Natural killer cell (primary cell): ENCODE results near the gene AKR7A3. TPM values are rescaled to one million over a fixed set of nuclear protein-coding genes. Genes with fewer than 3 reads are reported as not detected.

Experiments used
- ATAC-seq, 3 donors: fragments of 150-1000 bp in 2 of 3; fragments of 200-7000 bp in 1 of 3; cut with Tn5 transposase; 1 replicate in 1 of 3; 2 replicates in 2 of 3; pipeline ENCODE4 v1.10.0; 2021; ENCODE audit warnings: mild to moderate bottlenecking in 2 of 3, moderate library complexity in 2 of 3
- DNase-seq, 2 donors: peaks; one replicate each; pipeline versions ENCODE4 v3.0.0 to v3.0.0-alpha.2; 2013 to 2021; ENCODE audit warnings: mixed read lengths in 1 of 2
- H3K27ac ChIP-seq: one replicate; pipeline ENCODE4 v1.5.1; 2013; ENCODE audit warnings: mild to moderate bottlenecking, low read length
- H3K27me3 ChIP-seq: one replicate; pipeline ENCODE4 v1.6.1; 2013; ENCODE audit warnings: low read length; ENCODE audit not compliant: control insufficient read depth, insufficient read depth
- H3K36me3 ChIP-seq: one replicate; pipeline ENCODE4 v1.6.1; 2013; ENCODE audit warnings: low read length; ENCODE audit not compliant: control insufficient read depth, insufficient read depth
- H3K4me1 ChIP-seq: one replicate; pipeline ENCODE4 v1.6.1; 2013; ENCODE audit warnings: low read length; ENCODE audit not compliant: control insufficient read depth, insufficient read depth
- H3K4me3 ChIP-seq: one replicate; pipeline ENCODE4 v1.5.1; 2013; ENCODE audit warnings: low read length
- H3K9me3 ChIP-seq: one replicate; pipeline ENCODE4 v1.6.1; 2013; ENCODE audit warnings: low read length; ENCODE audit not compliant: control insufficient read depth, insufficient read depth
- H3K27ac Mint-ChIP-seq, 2 donors: one replicate each; pipeline ENCODE4 v1.8.0; 2022; ENCODE audit warnings: mild to moderate bottlenecking in 2 of 2, mixed read lengths in 2 of 2, moderate library complexity in 1 of 2
- H3K27me3 Mint-ChIP-seq, 2 donors: one replicate each; pipeline ENCODE4 v1.8.0; 2022; ENCODE audit warnings: low read depth in 2 of 2, mixed read lengths in 2 of 2
- H3K36me3 Mint-ChIP-seq: one replicate; pipeline ENCODE4 v1.8.0; 2022; ENCODE audit warnings: mixed read lengths
- H3K4me1 Mint-ChIP-seq, 2 donors: one replicate each; pipeline ENCODE4 v1.8.0; 2022; ENCODE audit warnings: mixed read lengths in 2 of 2
- H3K4me3 Mint-ChIP-seq: one replicate; pipeline ENCODE4 v1.8.0; 2022; ENCODE audit warnings: mild to moderate bottlenecking, moderate library complexity, mixed read lengths
- H3K9me3 Mint-ChIP-seq, 2 donors: one replicate each; pipeline ENCODE4 v1.8.0; 2022; ENCODE audit warnings: mixed read lengths in 2 of 2
- CTCF ChIP-seq: fragments of 200-600 bp; IDR thresholded peaks from one replicate; pipeline ENCODE4 v1.8.0; 2022; ENCODE audit warnings: antibody characterized with exemption
- WGBS: methylation state at CpG from one replicate; pipeline ENCODE4 v1.1.7; 2013; ENCODE audit warnings: missing lambda C conversion rate; ENCODE audit not compliant: insufficient coverage; 5-methylcytosine and 5-hydroxymethylcytosine counted together
- intact Hi-C: fragments of 100-400 bp; cut with micrococcal nuclease; formaldehyde crosslinking; loops from one replicate; pipeline ENCODE4 v1.14.2; 2022
- total RNA-seq, 4 donors: library from RNA; stranded (reverse); fragments of 120-200 nt in 1 of 4; gene quantifications; one replicate each; pipeline versions ENCODE4 v1.2.3 to v1.2.4, GENCODE V29; 2013 to 2022

Gene AKR7A3
- total RNA-seq, 3 donors from 2014 or later (not counting 1 experiment from before 2014, with no cell fraction given): 1.1 to 2.0 (median 1.5) TPM

DNA sequence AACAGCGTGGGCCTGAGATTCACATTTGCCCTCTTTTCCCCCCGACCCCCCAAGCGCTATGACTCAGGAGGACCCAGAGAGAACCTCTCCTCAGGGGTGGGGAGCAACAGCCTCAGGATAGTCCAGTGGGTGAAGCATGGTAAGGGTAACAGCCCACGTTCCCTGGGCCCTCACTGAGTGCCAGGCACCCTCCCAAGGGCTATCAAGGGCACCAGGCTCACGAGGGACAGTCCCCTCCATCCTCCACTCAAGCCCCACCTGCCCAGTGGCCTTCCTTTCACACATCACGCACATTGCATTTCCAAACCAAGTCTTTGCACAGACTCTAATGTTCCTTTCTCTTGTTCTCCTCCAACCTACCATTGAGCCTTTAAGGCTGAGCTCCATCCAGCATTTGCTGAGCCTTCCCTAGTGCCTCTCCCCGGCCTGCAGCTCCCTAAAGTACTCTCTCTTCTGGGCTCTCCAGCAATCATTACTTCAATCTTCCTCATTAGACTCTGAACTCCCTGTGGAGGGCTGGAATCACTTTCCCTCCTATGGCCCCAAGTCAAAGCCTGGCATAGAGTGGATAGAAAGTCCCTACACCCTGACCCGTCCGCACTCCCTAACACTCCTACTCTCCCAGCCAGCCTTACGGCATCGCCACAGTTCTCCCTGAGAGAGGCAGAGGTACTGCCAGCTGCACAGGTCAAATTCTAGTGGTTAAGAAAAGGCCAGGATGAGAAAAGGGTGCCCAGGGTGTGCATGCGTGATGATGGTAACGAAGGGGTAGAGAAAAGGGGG, 22.3 kb upstream of the AKR7A3 start:
- Mint-ChIP-seq H3K27me3 (no peaks in the 10 kb centered on the region), H3K27ac (peak overlapping the region; percentile 0 to 78), H3K36me3 (peaks cover 7% of the 10 kb centered on the region), H3K4me3 (peak overlapping the region; percentile 87), H3K9me3 (no peaks in the 10 kb centered on the region), H3K4me1 (peaks cover 31 to 39% of the 10 kb centered on the region in 2 donors)
- intact Hi-C loops: loop anchor here (10.0 kb wide), 1 partner anchor 174 kb away; the partner anchor contains the start of gene CAPZB
- no peak for TF ChIP-seq CTCF
- H3K27ac ChIP-seq: no peak overlapping the region
- no peak for ATAC-seq
- WGBS: 54% methylated on average over 12 of the region's 13 CpGs
- no peaks in the 10 kb centered on the region for H3K9me3 ChIP-seq
- H3K4me3 ChIP-seq: peak overlapping the region; percentile 75
- H3K4me1 ChIP-seq: peaks cover 46% of the 10 kb centered on the region
- H3K36me3 ChIP-seq: peaks cover 12% of the 10 kb centered on the region
- DNase-seq: no peak
- H3K27me3 ChIP-seq: no peaks in the 10 kb centered on the region

DNA sequence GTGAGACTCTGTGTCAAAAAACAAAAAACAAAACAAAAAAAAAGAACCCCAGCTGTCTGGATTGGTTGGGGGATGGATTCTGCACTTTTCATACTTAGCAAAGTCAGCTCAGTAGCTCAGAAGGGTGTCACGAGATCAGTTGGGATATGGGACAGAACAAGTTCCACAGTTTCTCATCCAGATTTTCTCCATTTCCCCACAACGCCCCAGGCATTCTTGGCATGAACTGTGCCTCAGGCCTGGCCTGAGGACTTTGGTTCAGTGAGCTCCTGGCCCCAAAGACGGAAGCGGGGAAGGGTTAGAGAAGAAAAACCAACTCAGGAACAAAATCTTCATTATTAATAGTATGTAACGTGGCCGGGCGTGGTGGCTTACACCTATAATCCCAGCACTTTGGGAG, 21.5 kb upstream of the AKR7A3 start:
- no peaks in the 10 kb centered on the region for H3K9me3 ChIP-seq
- H3K27ac ChIP-seq: no peak overlapping the region
- Mint-ChIP-seq H3K4me1 (peaks cover 31 to 32% of the 10 kb centered on the region in 2 donors), H3K27me3 (no peaks in the 10 kb centered on the region), H3K4me3 (peak overlapping the region; percentile 55), H3K9me3 (no peaks in the 10 kb centered on the region), H3K36me3 (peaks cover 13% of the 10 kb centered on the region), H3K27ac (no peak overlapping the region)
- ATAC-seq (no peak), DNase-seq (no peak)
- H3K4me1 ChIP-seq: peaks cover 38% of the 10 kb centered on the region
- 94% methylated on average over 4 of the region's 7 CpGs for WGBS
- intact Hi-C loops: loop anchor here (10.0 kb wide), 1 partner anchor 175 kb away; the partner anchor contains the start of gene CAPZB
- peaks cover 19% of the 10 kb centered on the region for H3K36me3 ChIP-seq
- no peaks in the 10 kb centered on the region for H3K27me3 ChIP-seq
- H3K4me3 ChIP-seq: no peak overlapping the region
- no peak for TF ChIP-seq CTCF

DNA sequence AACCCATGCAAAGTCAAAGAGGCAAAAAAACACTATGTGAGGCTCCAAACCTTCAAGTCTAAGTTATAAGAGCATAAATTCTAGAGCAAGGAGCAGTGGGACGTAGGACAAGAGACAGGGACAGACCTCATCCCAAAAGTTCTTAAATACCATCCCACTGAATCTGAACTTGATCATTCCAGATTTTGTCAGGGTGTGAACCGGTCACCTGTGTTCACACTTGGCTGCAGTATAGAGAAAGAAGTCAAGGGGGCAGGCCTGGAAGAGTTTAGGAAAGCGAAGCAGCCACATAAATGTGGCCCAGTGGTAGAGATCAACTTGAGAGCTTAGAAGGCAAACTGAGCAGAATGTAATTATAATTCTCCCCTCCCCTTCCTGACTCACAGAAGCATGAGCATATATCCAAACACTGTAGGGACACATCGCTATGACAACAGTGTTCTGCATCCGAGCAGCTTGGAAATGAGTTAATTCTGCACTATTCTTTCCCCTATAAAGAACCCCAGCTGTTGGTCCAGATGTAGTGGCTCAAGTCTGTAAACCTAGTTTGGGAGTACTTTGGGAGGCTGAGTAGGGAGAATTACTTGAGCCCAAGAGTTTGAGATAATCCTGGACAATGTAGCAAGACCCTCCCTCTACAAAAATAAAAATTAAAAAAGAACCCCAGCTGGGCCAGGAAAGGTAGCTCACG, 20.7 kb upstream of the AKR7A3 start:
- Histone ChIP-seq H3K4me3 (no peak overlapping the region), H3K36me3 (peaks cover 26% of the 10 kb centered on the region), H3K27me3 (no peaks in the 10 kb centered on the region), H3K9me3 (no peaks in the 10 kb centered on the region), H3K27ac (no peak overlapping the region), H3K4me1 (peaks cover 31% of the 10 kb centered on the region)
- H3K4me1 Mint-ChIP-seq: peaks cover 31 to 32% of the 10 kb centered on the region in 2 donors
- WGBS: 86% methylated on average over 6 of the region's 6 CpGs
- H3K27ac Mint-ChIP-seq: no peak overlapping the region
- peak overlapping the region; percentile 63 for H3K4me3 Mint-ChIP-seq
- H3K36me3 Mint-ChIP-seq: peaks cover 20% of the 10 kb centered on the region
- DNase-seq (no peak), ATAC-seq (no peak)
- H3K9me3 Mint-ChIP-seq: no peaks in the 10 kb centered on the region
- intact Hi-C loops: no loop called here
- no peaks in the 10 kb centered on the region for H3K27me3 Mint-ChIP-seq
- no peak for TF ChIP-seq CTCF
